GM12875 (cell line): Measurements from ENCODE around the gene PER2.
"Not testable (repeated sequence)": the region's sequence is repeated elsewhere in the genome, so short reads cannot be mapped to it uniquely, and the experiment has no call there.

Experiments
- H3K4me3 ChIP-seq: one replicate; pipeline ENCODE4 v1.5.1; 2011; ENCODE audit warnings: low read depth, low read length, control low read depth
- CTCF ChIP-seq: IDR thresholded peaks from 2 replicates; pipeline ENCODE4 v1.5.1; 2011; ENCODE audit warnings: low read depth, mild to moderate bottlenecking, control low read depth, inconsistent platforms, low read length, moderate library complexity, borderline replicate concordance; ENCODE audit not compliant: insufficient read depth

Gene PER2, protein sequence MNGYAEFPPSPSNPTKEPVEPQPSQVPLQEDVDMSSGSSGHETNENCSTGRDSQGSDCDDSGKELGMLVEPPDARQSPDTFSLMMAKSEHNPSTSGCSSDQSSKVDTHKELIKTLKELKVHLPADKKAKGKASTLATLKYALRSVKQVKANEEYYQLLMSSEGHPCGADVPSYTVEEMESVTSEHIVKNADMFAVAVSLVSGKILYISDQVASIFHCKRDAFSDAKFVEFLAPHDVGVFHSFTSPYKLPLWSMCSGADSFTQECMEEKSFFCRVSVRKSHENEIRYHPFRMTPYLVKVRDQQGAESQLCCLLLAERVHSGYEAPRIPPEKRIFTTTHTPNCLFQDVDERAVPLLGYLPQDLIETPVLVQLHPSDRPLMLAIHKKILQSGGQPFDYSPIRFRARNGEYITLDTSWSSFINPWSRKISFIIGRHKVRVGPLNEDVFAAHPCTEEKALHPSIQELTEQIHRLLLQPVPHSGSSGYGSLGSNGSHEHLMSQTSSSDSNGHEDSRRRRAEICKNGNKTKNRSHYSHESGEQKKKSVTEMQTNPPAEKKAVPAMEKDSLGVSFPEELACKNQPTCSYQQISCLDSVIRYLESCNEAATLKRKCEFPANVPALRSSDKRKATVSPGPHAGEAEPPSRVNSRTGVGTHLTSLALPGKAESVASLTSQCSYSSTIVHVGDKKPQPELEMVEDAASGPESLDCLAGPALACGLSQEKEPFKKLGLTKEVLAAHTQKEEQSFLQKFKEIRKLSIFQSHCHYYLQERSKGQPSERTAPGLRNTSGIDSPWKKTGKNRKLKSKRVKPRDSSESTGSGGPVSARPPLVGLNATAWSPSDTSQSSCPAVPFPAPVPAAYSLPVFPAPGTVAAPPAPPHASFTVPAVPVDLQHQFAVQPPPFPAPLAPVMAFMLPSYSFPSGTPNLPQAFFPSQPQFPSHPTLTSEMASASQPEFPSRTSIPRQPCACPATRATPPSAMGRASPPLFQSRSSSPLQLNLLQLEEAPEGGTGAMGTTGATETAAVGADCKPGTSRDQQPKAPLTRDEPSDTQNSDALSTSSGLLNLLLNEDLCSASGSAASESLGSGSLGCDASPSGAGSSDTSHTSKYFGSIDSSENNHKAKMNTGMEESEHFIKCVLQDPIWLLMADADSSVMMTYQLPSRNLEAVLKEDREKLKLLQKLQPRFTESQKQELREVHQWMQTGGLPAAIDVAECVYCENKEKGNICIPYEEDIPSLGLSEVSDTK (N-terminal part only)

GRCh38 chr2:238287737-238288649, at the start of gene PER2:
Gene PER2 (minus strand): TSS chr2:238288610. CDS start chr2:238277936, 10,674 bp downstream.
- TF ChIP-seq CTCF, result no peak; the same call in 1 of the 2 replicates
- H3K4me3 ChIP-seq, result peak within 1 kb of the TSS; percentile 65

DNA sequence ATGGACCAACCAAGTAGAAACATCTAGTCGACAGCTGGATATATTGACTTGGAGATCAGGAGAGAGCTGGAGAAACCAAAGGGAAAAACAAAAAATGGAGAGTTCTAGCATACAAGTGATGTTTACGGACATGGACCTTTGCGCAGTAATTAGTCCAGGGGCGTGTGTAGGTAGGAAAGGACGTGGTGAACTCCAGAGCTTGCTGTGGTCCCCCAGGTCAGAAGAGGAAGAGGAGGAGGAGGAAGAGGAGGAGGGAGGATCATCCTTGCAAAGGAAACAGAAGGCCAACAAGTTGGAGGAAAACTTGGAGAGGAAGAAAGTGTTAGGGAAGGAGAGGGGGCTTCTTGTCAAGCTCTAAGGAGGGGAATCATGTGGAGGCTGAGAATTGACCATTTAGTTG, 49.4 kb upstream of the PER2 start:
- TF ChIP-seq CTCF, result no peak
- no peak overlapping the region for H3K4me3 ChIP-seq

GRCh38 chr2:238336793-238337444, 48.5 kb upstream of the PER2 start:
- no peak for TF ChIP-seq CTCF
- H3K4me3 ChIP-seq, result no peak overlapping the region

DNA sequence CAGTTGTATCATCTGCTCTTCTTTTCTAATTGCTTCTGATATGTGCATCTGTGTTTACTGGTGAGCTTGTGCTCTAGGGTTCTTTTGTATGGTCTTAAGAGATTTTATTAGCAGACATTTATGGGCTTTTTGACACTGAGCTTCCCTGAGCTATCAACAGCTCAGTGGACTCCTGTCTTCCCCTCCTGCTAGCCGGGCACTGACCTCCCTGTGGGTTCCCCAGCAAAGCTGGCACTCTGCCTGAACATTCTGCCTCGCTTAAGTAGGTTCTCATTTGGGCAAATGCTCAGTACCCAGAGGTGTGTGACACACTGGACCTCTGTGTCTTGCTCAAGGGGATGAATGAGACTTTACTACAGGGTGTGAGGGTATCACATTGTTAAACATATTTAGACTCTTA, 47.7 kb upstream of the PER2 start:
- no peak for TF ChIP-seq CTCF

DNA sequence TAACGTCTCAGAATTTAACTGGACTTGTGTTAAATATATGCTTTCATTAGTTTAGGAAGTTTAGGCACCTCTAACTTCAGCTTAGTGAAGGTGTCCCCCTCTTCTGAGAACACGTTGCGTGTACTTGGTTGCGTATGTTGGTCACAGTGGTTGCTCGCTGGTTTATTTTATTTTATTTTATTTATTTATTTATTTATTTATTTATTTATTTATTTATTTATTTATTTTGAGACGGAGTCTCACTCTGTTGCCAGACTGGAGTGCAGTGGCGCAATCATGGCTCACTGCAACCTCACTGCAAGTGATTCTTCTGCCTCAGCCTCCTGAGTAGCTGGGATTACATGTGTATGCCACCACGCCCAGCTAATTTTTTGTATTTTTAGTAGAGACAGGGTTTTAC, 47.2 kb upstream of the PER2 start:
- not testable (repeated sequence) for H3K4me3 ChIP-seq

More for the DNA sequence above, 47.7 kb upstream of the PER2 start:
- H3K4me3 ChIP-seq, result no peak overlapping the region

- no peak overlapping the region for H3K4me3 ChIP-seq
- no peak for TF ChIP-seq CTCF
Observed at GRCh38 chr2:238334885-238335284, 46.5 kb upstream of the PER2 start.
